ENCODE data around the gene ARID2.

The ARID2 gene

GRCh38 chr12:45912774-45913173 lies 183.3 kb downstream of the ARID2 start:
- Histone ChIP-seq H3K4me1 (no peaks in the 10 kb centered on the region), H3K9me3 (no peaks in the 10 kb centered on the region), H3K4me3 (no peak overlapping the region), H3K36me3 (replicated peaks) (no peaks in the 10 kb centered on the region), H3K27me3 (ENCODE audit: low read depth) (no peaks in the 10 kb centered on the region)
- DNase-seq (ENCODE audit: low spot score in 2 of 2): no peak
- in situ Hi-C loops (cut with MboI; ENCODE audit: low sequenced_read_pairs): no loop called here

GRCh38 chr12:45913631-45914030 lies 184.1 kb downstream of the ARID2 start:
- Histone ChIP-seq H3K36me3 (replicated peaks) (no peaks in the 10 kb centered on the region), H3K4me3 (no peak overlapping the region), H3K4me1 (no peaks in the 10 kb centered on the region), H3K9me3 (no peaks in the 10 kb centered on the region), H3K27me3 (ENCODE audit: low read depth) (no peaks in the 10 kb centered on the region)
- in situ Hi-C loops (cut with MboI; ENCODE audit: low sequenced_read_pairs): no loop called here
- DNase-seq (ENCODE audit: low spot score in 2 of 2): no peak

DNA sequence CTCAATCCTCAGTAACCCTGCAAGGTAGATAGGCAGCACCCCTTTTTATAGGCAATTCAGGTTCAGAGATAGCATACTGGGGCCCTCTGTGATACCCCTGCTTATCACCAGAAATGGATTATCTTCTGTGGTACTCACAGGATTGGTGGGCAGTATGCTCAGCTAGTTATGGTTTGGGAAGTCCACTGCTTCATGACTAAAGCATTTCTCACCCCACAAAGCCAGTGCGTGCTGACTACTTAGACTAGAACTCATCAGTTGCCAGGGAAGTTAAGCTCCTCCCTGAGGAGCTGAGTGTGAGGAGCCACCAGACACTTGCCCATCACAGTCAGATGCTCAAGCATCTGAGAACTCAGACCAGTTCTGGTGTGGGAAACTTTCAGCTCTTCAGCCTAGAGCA lies 184.6 kb downstream of the ARID2 start:
- in situ Hi-C loops (cut with MboI; ENCODE audit: low sequenced_read_pairs): no loop called here
- Histone ChIP-seq H3K27me3 (ENCODE audit: low read depth) (no peaks in the 10 kb centered on the region), H3K4me3 (no peak overlapping the region), H3K9me3 (no peaks in the 10 kb centered on the region), H3K4me1 (no peaks in the 10 kb centered on the region), H3K36me3 (replicated peaks) (peaks cover 2% of the 10 kb centered on the region; the same call in 1 of the 2 replicates)
- no peak for DNase-seq (ENCODE audit: low spot score in 2 of 2)

GRCh38 chr12:45915405-45915804 lies 185.9 kb downstream of the ARID2 start:
- no peaks in the 10 kb centered on the region for H3K4me1 ChIP-seq
- H3K4me3 ChIP-seq: no peak overlapping the region
- peaks cover 4% of the 10 kb centered on the region; the same call in 1 of the 2 replicates for H3K36me3 ChIP-seq (replicated peaks)
- in situ Hi-C loops (cut with MboI; ENCODE audit: low sequenced_read_pairs): no loop called here
- H3K27me3 ChIP-seq (ENCODE audit: low read depth): no peaks in the 10 kb centered on the region
- DNase-seq (ENCODE audit: low spot score in 2 of 2): no peak
- no peaks in the 10 kb centered on the region for H3K9me3 ChIP-seq

DNA sequence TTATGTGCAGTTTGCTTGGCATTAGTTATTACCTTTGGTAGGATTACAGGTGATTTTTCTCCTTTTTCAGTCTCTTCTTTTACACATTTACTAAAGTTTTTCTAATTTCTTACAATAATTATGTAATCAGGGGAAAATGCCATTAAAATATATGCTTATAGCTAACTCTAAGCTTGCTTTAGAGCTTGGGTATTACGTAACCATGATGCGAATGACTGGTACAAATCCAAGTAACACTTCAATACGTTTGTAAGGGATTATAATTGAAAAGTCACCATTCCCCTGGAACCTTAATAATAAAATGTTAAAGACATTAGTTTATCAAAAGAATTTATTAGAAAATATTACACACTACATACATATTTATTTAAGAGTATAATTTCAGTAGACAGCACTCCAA lies 189.3 kb downstream of the ARID2 start:
- H3K4me1 ChIP-seq: peaks cover 4% of the 10 kb centered on the region; the same call in 1 of the 2 replicates
- no peaks in the 10 kb centered on the region for H3K9me3 ChIP-seq
- in situ Hi-C loops (cut with MboI; ENCODE audit: low sequenced_read_pairs): no loop called here
- peaks cover 13% of the 10 kb centered on the region for H3K36me3 ChIP-seq (replicated peaks)
- H3K27me3 ChIP-seq (ENCODE audit: low read depth): no peaks in the 10 kb centered on the region
- DNase-seq (ENCODE audit: low spot score in 2 of 2): no peak
- H3K4me3 ChIP-seq: no peak overlapping the region

- Histone ChIP-seq H3K9me3 (no peaks in the 10 kb centered on the region), H3K36me3 (replicated peaks) (peaks cover 49% of the 10 kb centered on the region), H3K27me3 (ENCODE audit: low read depth) (no peaks in the 10 kb centered on the region), H3K4me3 (no peak overlapping the region), H3K4me1 (no peaks in the 10 kb centered on the region)
- in situ Hi-C loops (cut with MboI; ENCODE audit: low sequenced_read_pairs): no loop called here
- no peak for DNase-seq (ENCODE audit: low spot score in 2 of 2)
Measured at GRCh38 chr12:45928309-45928708, 198.8 kb downstream of the ARID2 start.

- H3K4me1 ChIP-seq: no peaks in the 10 kb centered on the region
Measured at GRCh38 chr12:45930369-45930768, 200.9 kb downstream of the ARID2 start.

DNA sequence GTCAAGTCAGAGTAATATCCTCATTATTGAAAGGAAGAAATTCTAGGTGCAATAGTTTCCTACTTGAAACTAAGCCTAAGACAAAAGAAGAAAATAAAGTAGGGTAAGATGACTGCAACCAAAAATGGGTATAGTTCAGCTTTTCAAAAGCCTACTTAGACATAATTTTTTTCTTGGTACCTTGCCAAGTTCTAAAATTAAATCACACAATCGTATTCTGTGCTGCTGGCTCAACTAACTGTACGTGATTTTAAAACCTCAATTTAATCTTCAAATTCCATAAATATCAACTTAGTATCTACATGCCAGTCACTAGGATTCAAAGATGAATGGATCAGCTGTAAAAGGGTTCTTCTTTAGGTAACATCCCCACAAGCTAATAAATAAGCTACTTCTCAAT lies 204.0 kb downstream of the ARID2 start:
- H3K9me3 ChIP-seq: no peaks in the 10 kb centered on the region
- H3K27me3 ChIP-seq (ENCODE audit: low read depth): no peaks in the 10 kb centered on the region
- no peak for DNase-seq (ENCODE audit: low spot score in 2 of 2)
- no peak overlapping the region for H3K4me3 ChIP-seq
- peaks cover 3% of the 10 kb centered on the region; the same call in 1 of the 2 replicates for H3K4me1 ChIP-seq
- H3K36me3 ChIP-seq (replicated peaks): peaks cover 22% of the 10 kb centered on the region
- in situ Hi-C loops (cut with MboI; ENCODE audit: low sequenced_read_pairs): no loop called here

More at GRCh38 chr12:45930369-45930768, 200.9 kb downstream of the ARID2 start:
- no peak overlapping the region for H3K4me3 ChIP-seq
- no peaks in the 10 kb centered on the region for H3K9me3 ChIP-seq
- no peak for DNase-seq (ENCODE audit: low spot score in 2 of 2)
- no peaks in the 10 kb centered on the region for H3K27me3 ChIP-seq (ENCODE audit: low read depth)
- peaks cover 37% of the 10 kb centered on the region for H3K36me3 ChIP-seq (replicated peaks)
- in situ Hi-C loops (cut with MboI; ENCODE audit: low sequenced_read_pairs): no loop called here

DNA sequence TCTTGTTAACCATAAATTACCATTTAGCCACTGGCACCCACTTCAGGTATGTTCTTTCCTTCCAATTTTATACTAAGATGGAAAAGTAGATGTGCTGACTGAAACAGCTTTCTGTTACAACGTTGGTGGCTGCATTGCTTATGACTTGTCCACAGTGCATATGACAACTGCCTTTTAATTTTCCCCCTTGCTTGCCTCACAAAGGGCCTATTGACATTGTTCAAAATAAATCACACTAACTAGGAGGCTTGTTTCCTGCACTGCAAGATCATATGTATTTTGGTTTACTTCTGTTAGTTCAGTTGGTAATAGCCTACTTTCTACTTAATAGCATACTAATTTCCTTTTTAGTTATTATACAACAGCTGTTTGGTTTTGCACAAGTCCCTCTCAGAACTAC lies 205.4 kb downstream of the ARID2 start:
- Histone ChIP-seq H3K4me3 (no peak overlapping the region), H3K36me3 (replicated peaks) (peaks cover 21% of the 10 kb centered on the region), H3K9me3 (no peaks in the 10 kb centered on the region), H3K27me3 (ENCODE audit: low read depth) (no peaks in the 10 kb centered on the region), H3K4me1 (peaks cover 3% of the 10 kb centered on the region; the same call in 1 of the 2 replicates)
- no peak for DNase-seq (ENCODE audit: low spot score in 2 of 2)
- in situ Hi-C loops (cut with MboI; ENCODE audit: low sequenced_read_pairs): no loop called here

DNA sequence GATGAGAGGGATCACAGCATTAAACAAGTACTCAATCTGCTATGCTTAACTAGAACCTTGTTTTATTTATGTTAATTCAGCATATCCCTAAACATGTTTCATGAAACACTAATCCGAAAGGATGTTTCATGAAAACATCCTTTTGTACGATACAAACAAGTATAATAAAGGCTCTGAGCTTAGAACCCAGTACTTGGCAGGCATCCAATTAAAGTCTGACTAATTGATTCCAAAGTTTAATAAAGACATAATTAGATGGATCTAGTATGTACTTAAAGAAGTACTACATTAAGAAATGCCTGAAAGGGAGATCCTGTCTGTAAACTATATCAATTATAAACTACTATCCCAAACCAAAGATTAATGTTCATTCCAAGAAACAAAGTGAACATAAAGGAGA lies 209.1 kb downstream of the ARID2 start:
- H3K36me3 ChIP-seq (replicated peaks): peaks cover 10% of the 10 kb centered on the region; the same call in 1 of the 2 replicates
- in situ Hi-C loops (cut with MboI; ENCODE audit: low sequenced_read_pairs): no loop called here

GRCh38 chr12:45939759-45940158 lies 210.3 kb downstream of the ARID2 start:
- no peak for DNase-seq (ENCODE audit: low spot score in 2 of 2)
- H3K4me3 ChIP-seq: no peak overlapping the region
- in situ Hi-C loops (cut with MboI; ENCODE audit: low sequenced_read_pairs): no loop called here
- peaks cover 3% of the 10 kb centered on the region; the same call in 1 of the 2 replicates for H3K4me1 ChIP-seq
- H3K27me3 ChIP-seq (ENCODE audit: low read depth): no peaks in the 10 kb centered on the region
- peaks cover 11% of the 10 kb centered on the region; the same call in 1 of the 2 replicates for H3K36me3 ChIP-seq (replicated peaks)
- no peaks in the 10 kb centered on the region for H3K9me3 ChIP-seq

More for the DNA sequence above, 209.1 kb downstream of the ARID2 start:
- no peak overlapping the region for H3K4me3 ChIP-seq
- H3K9me3 ChIP-seq: no peaks in the 10 kb centered on the region
- H3K4me1 ChIP-seq: peaks cover 3% of the 10 kb centered on the region; the same call in 1 of the 2 replicates
- DNase-seq (ENCODE audit: low spot score in 2 of 2): no peak
- no peaks in the 10 kb centered on the region for H3K27me3 ChIP-seq (ENCODE audit: low read depth)

- in situ Hi-C loops (cut with MboI; ENCODE audit: low sequenced_read_pairs): no loop called here
- H3K9me3 ChIP-seq: no peaks in the 10 kb centered on the region
- no peaks in the 10 kb centered on the region for H3K27me3 ChIP-seq (ENCODE audit: low read depth)
- no peak for DNase-seq (ENCODE audit: low spot score in 2 of 2)
- H3K4me1 ChIP-seq: no peaks in the 10 kb centered on the region
- peaks cover 26% of the 10 kb centered on the region for H3K36me3 ChIP-seq (replicated peaks)
- H3K4me3 ChIP-seq: no peak overlapping the region
Measured at GRCh38 chr12:45944771-45945170, 215.3 kb downstream of the ARID2 start.

GRCh38 chr12:45946435-45946834 lies 216.9 kb downstream of the ARID2 start:
- H3K9me3 ChIP-seq: no peaks in the 10 kb centered on the region
- in situ Hi-C loops (cut with MboI; ENCODE audit: low sequenced_read_pairs): no loop called here
- no peak for DNase-seq (ENCODE audit: low spot score in 2 of 2)
- H3K27me3 ChIP-seq (ENCODE audit: low read depth): no peaks in the 10 kb centered on the region
- peaks cover 21% of the 10 kb centered on the region for H3K36me3 ChIP-seq (replicated peaks)
- H3K4me1 ChIP-seq: no peaks in the 10 kb centered on the region
- H3K4me3 ChIP-seq: no peak overlapping the region

GRCh38 chr12:45948546-45948945 lies 219.0 kb downstream of the ARID2 start:
- no peak for DNase-seq (ENCODE audit: low spot score in 2 of 2)
- Histone ChIP-seq H3K27me3 (ENCODE audit: low read depth) (no peaks in the 10 kb centered on the region), H3K9me3 (no peaks in the 10 kb centered on the region), H3K4me1 (no peaks in the 10 kb centered on the region), H3K4me3 (no peak overlapping the region), H3K36me3 (replicated peaks) (peaks cover 16% of the 10 kb centered on the region)
- in situ Hi-C loops (cut with MboI; ENCODE audit: low sequenced_read_pairs): no loop called here

All from HAP-1 (cell line).